ENCODE data around the gene HERC6. TPM values are rescaled to one million over a fixed set of nuclear protein-coding genes. Genes with fewer than 3 reads are reported as not detected.

Gene HERC6
- total RNA-seq, 1 experiment from 2014 or later: 4.1 TPM

- H3K4me1 Mint-ChIP-seq: peaks cover 34% of the 10 kb centered on the region
- TF ChIP-seq ZNF423 (CRISPR knock-in tag; IDR thresholded peaks at IDR 0.05) (no peak), JUN (CRISPR knock-in tag; IDR thresholded peaks at IDR 0.05) (no peak), NR1H2 (CRISPR knock-in tag; IDR thresholded peaks at IDR 0.05) (no peak), KAT7 (CRISPR knock-in tag; IDR thresholded peaks at IDR 0.05; ENCODE audit: borderline replicate concordance) (no peak), IRF2 (CRISPR knock-in tag; IDR thresholded peaks at IDR 0.05; ENCODE audit: borderline replicate concordance, low read depth) (no peak), SOX15 (CRISPR knock-in tag; IDR thresholded peaks at IDR 0.05) (no peak), EMX1 (CRISPR knock-in tag; IDR thresholded peaks at IDR 0.05) (no peak), RELA (CRISPR knock-in tag; IDR thresholded peaks at IDR 0.05; ENCODE audit: borderline replicate concordance) (no peak), NFYB (CRISPR knock-in tag; conservative IDR thresholded peaks at IDR 0.05; ENCODE audit: low read depth) (no peak), ZSCAN18 (CRISPR knock-in tag; IDR thresholded peaks at IDR 0.05) (no peak), PRRX2 (CRISPR knock-in tag; IDR thresholded peaks at IDR 0.05) (no peak)
- no peaks in the 10 kb centered on the region for H3K27me3 Mint-ChIP-seq (ENCODE audit: low read depth)
- ATAC-seq: no peak
- H3K27ac Mint-ChIP-seq: no peak overlapping the region
- peaks cover 13% of the 10 kb centered on the region for H3K36me3 Mint-ChIP-seq
- H3K9me3 Mint-ChIP-seq: peaks cover 11% of the 10 kb centered on the region
- ChIA-PET CTCF (interaction anchor here (4.5 kb wide), 1 partner anchor 8 kb away, joined by 24 read pairs; the partner anchor contains the start of gene HERC5), POLR2A (interaction anchor here (1.2 to 1.3 kb wide), 2 partner anchors 9 to 165 kb away, joined by 3 to 4 read pairs; partner anchors contain the start of gene PPM1K)
- no peak overlapping the region for H3K4me3 Mint-ChIP-seq
- DNase-seq (ENCODE audit: low spot score): no peak
Observed at GRCh38 chr4:88448889-88449288, 70.2 kb downstream of the HERC6 start.

- TF ChIP-seq CBFB (CRISPR knock-in tag; IDR thresholded peaks at IDR 0.05; ENCODE audit: low read depth): no peak
- ChIA-PET CTCF (interaction anchor here (1.2 to 4.5 kb wide), 2 partner anchors 7 to 9 kb away, joined by 3 to 24 read pairs; partner anchors contain the start of gene HERC5), POLR2A (interaction anchor here (1.2 kb wide), 1 partner anchor 166 kb away, joined by 4 read pairs; the partner anchor contains the start of gene PPM1K)
- Mint-ChIP-seq H3K27ac (no peak overlapping the region), H3K4me1 (peaks cover 31% of the 10 kb centered on the region), H3K4me3 (no peak overlapping the region), H3K9me3 (peaks cover 11% of the 10 kb centered on the region), H3K27me3 (ENCODE audit: low read depth) (no peaks in the 10 kb centered on the region), H3K36me3 (peaks cover 13% of the 10 kb centered on the region)
- DNase-seq (ENCODE audit: low spot score): no peak
- ATAC-seq: no peak
Observed at GRCh38 chr4:88449290-88449689, 70.6 kb downstream of the HERC6 start.

GRCh38 chr4:88451205-88451604 lies 72.6 kb downstream of the HERC6 start:
- CTCF ChIA-PET: no interaction called here
- Mint-ChIP-seq H3K4me3 (no peak overlapping the region), H3K9me3 (peaks cover 11% of the 10 kb centered on the region), H3K27me3 (ENCODE audit: low read depth) (no peaks in the 10 kb centered on the region), H3K27ac (no peak overlapping the region), H3K36me3 (peaks cover 13% of the 10 kb centered on the region), H3K4me1 (peaks cover 37% of the 10 kb centered on the region)
- POLR2A ChIA-PET: no interaction called here
- ATAC-seq (no peak), DNase-seq (ENCODE audit: low spot score) (no peak)
- TF ChIP-seq TEAD1 (CRISPR knock-in tag; IDR thresholded peaks at IDR 0.05): no peak
- TF ChIP-seq ETV6 (CRISPR knock-in tag; IDR thresholded peaks at IDR 0.05): no peak
- no peak for TF ChIP-seq ZNF121 (CRISPR knock-in tag; IDR thresholded peaks at IDR 0.05)

GRCh38 chr4:88452912-88453311 lies 74.3 kb downstream of the HERC6 start:
- H3K4me3 Mint-ChIP-seq: no peak overlapping the region
- ChIA-PET POLR2A (no interaction called here), CTCF (interaction anchor here (1.3 kb wide), 1 partner anchor 234 kb away, joined by 3 read pairs; no protein-coding TSS in a partner anchor)
- H3K4me1 Mint-ChIP-seq: peaks cover 32% of the 10 kb centered on the region
- peaks cover 13% of the 10 kb centered on the region for H3K36me3 Mint-ChIP-seq
- peaks cover 13% of the 10 kb centered on the region for H3K27me3 Mint-ChIP-seq (ENCODE audit: low read depth)
- peaks cover 11% of the 10 kb centered on the region for H3K9me3 Mint-ChIP-seq
- H3K27ac Mint-ChIP-seq: no peak overlapping the region
- no peak for ATAC-seq
- TF ChIP-seq NFE2L1 (CRISPR knock-in tag; IDR thresholded peaks at IDR 0.05): no peak
- TF ChIP-seq SMAD3 (CRISPR knock-in tag; IDR thresholded peaks at IDR 0.05; ENCODE audit: borderline replicate concordance): no peak
- no peak for TF ChIP-seq ZMAT4 (CRISPR knock-in tag; IDR thresholded peaks at IDR 0.05)
- no peak for TF ChIP-seq ERG (CRISPR knock-in tag; IDR thresholded peaks at IDR 0.05)
- TF ChIP-seq TP53 (CRISPR knock-in tag; IDR thresholded peaks at IDR 0.05): no peak
- no peak for TF ChIP-seq ZNF425 (CRISPR knock-in tag; conservative IDR thresholded peaks at IDR 0.05)
- no peak for TF ChIP-seq PREB (CRISPR knock-in tag; IDR thresholded peaks at IDR 0.05; ENCODE audit: borderline replicate concordance)
- DNase-seq (ENCODE audit: low spot score): no peak
